Midbrain (tissue), 1 donor: ENCODE measurements around the gene GDPD3.

ENCODE experiments used
- DNase-seq: peaks from one replicate; lab custom pipeline; 2025; lab: John Stamatoyannopoulos, UW

GDPD3 gene

GRCh38 chr16:30095166-30096078 is 17.9 kb downstream of the GDPD3 start:
- peak; percentile 10 for DNase-seq

GRCh38 chr16:30094541-30095165 is 18.7 kb downstream of the GDPD3 start:
- no peak for DNase-seq

- DNase-seq = peak; percentile 80
Observed at GRCh38 chr16:30092373-30093010, 20.8 kb downstream of the GDPD3 start.

GRCh38 chr16:30091474-30092372 is 21.6 kb downstream of the GDPD3 start, which contains the start of gene TBX6:
TSS of gene TBX6 (minus strand) at chr16:30091924. CDS start at chr16:30091193, 731 bp downstream.
- DNase-seq = peak; percentile 92

GRCh38 chr16:30090610-30091331 is 22.6 kb downstream of the GDPD3 start:
- no peak for DNase-seq

GRCh38 chr16:30088832-30089624 is 24.3 kb downstream of the GDPD3 start:
- DNase-seq = no peak

GRCh38 chr16:30088237-30088831 is 25.0 kb downstream of the GDPD3 start:
- no peak for DNase-seq

- no peak for DNase-seq
Observed at GRCh38 chr16:30087181-30087898, 26.0 kb downstream of the GDPD3 start.

GRCh38 chr16:30086291-30087140 is 26.8 kb downstream of the GDPD3 start:
- no peak for DNase-seq

- DNase-seq = no peak
Observed at GRCh38 chr16:30085820-30086219, 27.5 kb downstream of the GDPD3 start.

- no peak for DNase-seq
Observed at GRCh38 chr16:30085247-30085646, 28.1 kb downstream of the GDPD3 start.

GRCh38 chr16:30084816-30085159 is 28.5 kb downstream of the GDPD3 start:
- DNase-seq = no peak

GRCh38 chr16:30084096-30084815 is 29.1 kb downstream of the GDPD3 start:
- DNase-seq = no peak

- DNase-seq = no peak
Observed at GRCh38 chr16:30083216-30084055, 29.9 kb downstream of the GDPD3 start.

- no peak for DNase-seq
Observed at GRCh38 chr16:30082545-30083090, 30.7 kb downstream of the GDPD3 start.

GRCh38 chr16:30079480-30079879 is 33.9 kb downstream of the GDPD3 start:
- no peak for DNase-seq
